Measurements from ENCODE around the gene KRT75. TPM values are rescaled to one million over a fixed set of nuclear protein-coding genes. Genes with fewer than 3 reads are reported as not detected.

The KRT75 gene
- total and polyA plus RNA-seq, 2 donors (not counting 3 experiments of a cell fraction or from before 2014, with no cell fraction given): not detected

DNA sequence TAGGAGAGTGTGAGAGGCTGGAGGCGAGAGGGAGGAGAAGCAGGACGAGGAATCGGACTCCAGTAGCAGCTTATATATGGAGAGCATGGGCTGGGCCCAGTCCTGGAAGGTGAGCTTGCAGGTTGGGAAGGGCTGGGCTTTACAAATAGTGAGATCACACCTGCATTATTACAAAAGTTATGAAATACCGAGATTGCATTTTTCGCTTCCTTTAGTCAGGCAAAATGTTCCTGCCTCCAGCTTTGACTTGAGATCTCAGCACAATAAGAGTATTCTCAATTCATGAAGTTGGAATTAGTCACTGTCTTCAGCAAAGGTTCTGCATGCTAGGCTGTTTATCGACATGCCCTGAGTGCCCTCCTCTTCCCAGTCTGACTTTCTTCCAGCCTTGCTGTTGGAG, 17.9 kb upstream of the KRT75 start, which contains the start of gene KRT6B:
Gene KRT6B (minus strand): TSS at position 46 of the 400 bp plus-strand sequence. CDS start 68 bp downstream, outside the sequence.
- intact Hi-C loops (cut with micrococcal nuclease): no loop called here
- no TSS peak for BruUV-seq (replicated peaks)

DNA sequence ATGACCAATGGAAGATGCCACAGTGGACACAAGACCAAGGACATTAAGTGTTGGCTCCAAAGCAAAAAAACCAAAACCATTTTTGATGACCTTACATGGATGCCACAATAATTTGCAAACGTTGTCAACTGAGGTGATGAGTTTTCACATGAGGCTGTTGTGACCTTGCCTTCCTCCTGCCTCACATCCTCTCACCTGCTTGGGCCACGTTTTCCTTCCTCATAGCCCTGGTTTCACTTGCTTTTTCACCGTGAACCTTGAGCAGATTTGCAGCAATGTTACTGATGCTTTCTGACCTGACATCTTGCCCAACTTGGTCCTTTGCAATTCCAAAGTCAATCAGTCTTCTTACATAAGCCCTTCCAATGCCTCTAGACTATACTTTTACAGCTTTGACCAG, 14.1 kb upstream of the KRT75 start:
- TF ChIP-seq, protein P1, sequence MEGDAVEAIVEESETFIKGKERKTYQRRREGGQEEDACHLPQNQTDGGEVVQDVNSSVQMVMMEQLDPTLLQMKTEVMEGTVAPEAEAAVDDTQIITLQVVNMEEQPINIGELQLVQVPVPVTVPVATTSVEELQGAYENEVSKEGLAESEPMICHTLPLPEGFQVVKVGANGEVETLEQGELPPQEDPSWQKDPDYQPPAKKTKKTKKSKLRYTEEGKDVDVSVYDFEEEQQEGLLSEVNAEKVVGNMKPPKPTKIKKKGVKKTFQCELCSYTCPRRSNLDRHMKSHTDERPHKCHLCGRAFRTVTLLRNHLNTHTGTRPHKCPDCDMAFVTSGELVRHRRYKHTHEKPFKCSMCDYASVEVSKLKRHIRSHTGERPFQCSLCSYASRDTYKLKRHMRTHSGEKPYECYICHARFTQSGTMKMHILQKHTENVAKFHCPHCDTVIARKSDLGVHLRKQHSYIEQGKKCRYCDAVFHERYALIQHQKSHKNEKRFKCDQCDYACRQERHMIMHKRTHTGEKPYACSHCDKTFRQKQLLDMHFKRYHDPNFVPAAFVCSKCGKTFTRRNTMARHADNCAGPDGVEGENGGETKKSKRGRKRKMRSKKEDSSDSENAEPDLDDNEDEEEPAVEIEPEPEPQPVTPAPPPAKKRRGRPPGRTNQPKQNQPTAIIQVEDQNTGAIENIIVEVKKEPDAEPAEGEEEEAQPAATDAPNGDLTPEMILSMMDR (IDR thresholded peaks at IDR 0.05; ENCODE audit: extremely low read depth in 1 of 2, insufficient read depth in 1 of 2, low read depth in 1 of 2, low read length in 2 of 2): no peak
- TF ChIP-seq MYC (IDR thresholded peaks at IDR 0.05; ENCODE audit: low read depth, low read length): no peak
- TF ChIP-seq FOS (IDR thresholded peaks at IDR 0.05; ENCODE audit: borderline replicate concordance, insufficient read depth, low read length): no peak
- TF ChIP-seq JUN (IDR thresholded peaks at IDR 0.05; ENCODE audit: borderline replicate concordance, insufficient read depth, insufficient read length, low read depth): no peak
- no peak for TF ChIP-seq POLR2A (IDR thresholded peaks at IDR 0.05; ENCODE audit: low read depth, low read length)
- TF ChIP-seq POLR2AphosphoS5 (IDR thresholded peaks at IDR 0.05; ENCODE audit: insufficient read depth, low read depth, low read length): no peak
- no peak for TF ChIP-seq GATA2 (IDR thresholded peaks at IDR 0.05; ENCODE audit: insufficient read depth, insufficient read length, low read depth, low read length)
- no peak for TF ChIP-seq EZH2 (IDR thresholded peaks at IDR 0.05; ENCODE audit: borderline replicate concordance, low read depth, low read length, severe bottlenecking)
- TF ChIP-seq, protein P2, sequence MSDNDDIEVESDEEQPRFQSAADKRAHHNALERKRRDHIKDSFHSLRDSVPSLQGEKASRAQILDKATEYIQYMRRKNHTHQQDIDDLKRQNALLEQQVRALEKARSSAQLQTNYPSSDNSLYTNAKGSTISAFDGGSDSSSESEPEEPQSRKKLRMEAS (IDR thresholded peaks at IDR 0.05; ENCODE audit: insufficient read depth, insufficient read length): no peak
- dilution Hi-C loops (cut with MboI; ENCODE audit: extremely low pct_ligation_motif_present, low sequenced_read_pairs): no loop called here
- FAIRE-seq: no peak
- no TSS peak for BruUV-seq (replicated peaks)
- Histone ChIP-seq H3K36me3 (ENCODE audit: control insufficient read depth in 2 of 2, extremely low read depth in 1 of 2, insufficient read depth in 2 of 2, low read length in 2 of 2) (no peaks in the 10 kb centered on the region), H3K9me1 (replicated peaks; ENCODE audit: control insufficient read depth, extremely low read depth, insufficient read depth, low read length) (no peaks in the 10 kb centered on the region), H3K79me2 (ENCODE audit: control insufficient read depth, insufficient read depth, low read length) (no peaks in the 10 kb centered on the region), H3K9ac (replicated peaks; ENCODE audit: extremely low read depth, insufficient read depth, low read length) (no peak overlapping the region), H2AFZ (ENCODE audit: low read depth, low read length) (no peak overlapping the region), H3K4me2 (ENCODE audit: insufficient read depth, low read length) (no peak overlapping the region), H3K4me1 (ENCODE audit: control insufficient read depth, extremely low read depth, insufficient read depth, low read length) (no peaks in the 10 kb centered on the region), H3K9me3 (replicated peaks; ENCODE audit: control insufficient read depth, insufficient read depth, low read length) (no peaks in the 10 kb centered on the region), H4K20me1 (replicated peaks; ENCODE audit: control insufficient read depth, extremely low read depth, insufficient read depth, low read length) (no peaks in the 10 kb centered on the region), H3K4me3 (replicated peaks in 1 of 3; ENCODE audit: insufficient read depth in 1 of 3, low read depth in 1 of 3, low read length in 3 of 3) (no peak overlapping the region), H3K27me3 (ENCODE audit: control insufficient read depth in 2 of 2, insufficient read depth in 2 of 2, low read length in 2 of 2) (peaks cover 2 to 7% of the 10 kb centered on the region in 2 experiments), H3K27ac (ENCODE audit: insufficient read depth, low read depth, low read length) (no peak overlapping the region)
- intact Hi-C loops (cut with micrococcal nuclease): no loop called here
- DNase-seq (ENCODE audit: low read depth, low spot score): no peak
- ChIA-PET CTCF (no interaction called here), POLR2A (no interaction called here)

More for the DNA sequence above, 17.9 kb upstream of the KRT75 start, which contains the start of gene KRT6B:
- Histone ChIP-seq H3K9me1 (replicated peaks; ENCODE audit: control insufficient read depth, extremely low read depth, insufficient read depth, low read length) (no peaks in the 10 kb centered on the region), H3K27ac (ENCODE audit: insufficient read depth, low read depth, low read length) (no peak within 1 kb of the TSS), H3K9ac (replicated peaks; ENCODE audit: extremely low read depth, insufficient read depth, low read length) (no peak within 1 kb of the TSS), H3K4me3 (replicated peaks in 1 of 3; ENCODE audit: insufficient read depth in 1 of 3, low read depth in 1 of 3, low read length in 3 of 3) (no peak within 1 kb of the TSS), H3K79me2 (ENCODE audit: control insufficient read depth, insufficient read depth, low read length) (no peaks in the 10 kb centered on the region), H2AFZ (ENCODE audit: low read depth, low read length) (no peak within 1 kb of the TSS), H3K36me3 (ENCODE audit: control insufficient read depth in 2 of 2, extremely low read depth in 1 of 2, insufficient read depth in 2 of 2, low read length in 2 of 2) (no peaks in the 10 kb centered on the region), H3K4me2 (ENCODE audit: insufficient read depth, low read length) (no peak within 1 kb of the TSS), H3K4me1 (ENCODE audit: control insufficient read depth, extremely low read depth, insufficient read depth, low read length) (no peaks in the 10 kb centered on the region), H4K20me1 (replicated peaks; ENCODE audit: control insufficient read depth, extremely low read depth, insufficient read depth, low read length) (no peaks in the 10 kb centered on the region), H3K9me3 (replicated peaks; ENCODE audit: control insufficient read depth, insufficient read depth, low read length) (no peaks in the 10 kb centered on the region), H3K27me3 (ENCODE audit: control insufficient read depth in 2 of 2, insufficient read depth in 2 of 2, low read length in 2 of 2) (peaks cover 6 to 9% of the 10 kb centered on the region in 2 experiments)
- TF ChIP-seq EZH2 (IDR thresholded peaks at IDR 0.05; ENCODE audit: borderline replicate concordance, low read depth, low read length, severe bottlenecking) (no peak), FOS (IDR thresholded peaks at IDR 0.05; ENCODE audit: borderline replicate concordance, insufficient read depth, low read length) (no peak), POLR2A (IDR thresholded peaks at IDR 0.05; ENCODE audit: low read depth, low read length) (no peak)
- TF ChIP-seq, protein P2 (IDR thresholded peaks at IDR 0.05; ENCODE audit: insufficient read depth, insufficient read length): no peak
- dilution Hi-C loops (cut with MboI; ENCODE audit: extremely low pct_ligation_motif_present, low sequenced_read_pairs): no loop called here
- no peak for FAIRE-seq
- ChIA-PET CTCF (no interaction called here), POLR2A (no interaction called here)
- DNase-seq (ENCODE audit: low read depth, low spot score): no peak

All from endothelial cell of umbilical vein (primary cell).